Neural cell (in vitro differentiated cells): ENCODE measurements around the gene DEDD. TPM values are rescaled to one million over a fixed set of nuclear protein-coding genes. Genes with fewer than 3 reads are reported as not detected.

Experiments used
- H2AFZ ChIP-seq: fragments of 200-600, 300-800 bp; sonication (generic), shearing (Covaris generic); 2 replicates; pipeline ENCODE4 v1.6.0; 2014; ENCODE audit warnings: low read depth, mild to moderate bottlenecking, antibody characterized with exemption, low read length, moderate library complexity
- H3F3A ChIP-seq: fragments of 200-600 bp; shearing (Covaris generic); 2 replicates; pipeline ENCODE4 v1.6.1; 2016; ENCODE audit warnings: mild to moderate bottlenecking, moderate library complexity, mixed read lengths, antibody characterized with exemption, low read length; ENCODE audit not compliant: insufficient read depth, poor library complexity, severe bottlenecking
- H3K27ac ChIP-seq: fragments of 200-600, 300-800 bp; sonication (generic), shearing (Covaris generic); 2 replicates; pipeline ENCODE4 v1.5.1; 2014; ENCODE audit warnings: mild to moderate bottlenecking, low read length, moderate library complexity
- H3K27me3 ChIP-seq: fragments of 300-800, 200-600 bp; sonication (generic), shearing (Covaris generic); 2 replicates; pipeline ENCODE4 v1.6.0; 2014; ENCODE audit warnings: mild to moderate bottlenecking, low read depth, low read length, moderate library complexity; ENCODE audit not compliant: insufficient read depth
- H3K36me3 ChIP-seq: fragments of 300-800, 200-600 bp; sonication (generic), shearing (Covaris generic); 2 replicates; pipeline ENCODE4 v1.5.1; 2014; ENCODE audit warnings: mild to moderate bottlenecking, antibody characterized with exemption, low read length, moderate library complexity; ENCODE audit not compliant: insufficient read depth
- H3K4me2 ChIP-seq: fragments of 300-800, 200-600 bp; sonication (generic), shearing (Covaris generic); 2 replicates; pipeline ENCODE4 v1.6.0; 2014; ENCODE audit warnings: mild to moderate bottlenecking, low read length
- H3K4me3 ChIP-seq: fragments of 300-800, 200-600 bp; sonication (generic), shearing (Covaris generic); 2 replicates; pipeline ENCODE4 v1.5.1; 2014; ENCODE audit warnings: mild to moderate bottlenecking, low read length, moderate library complexity
- H3K79me2 ChIP-seq: fragments of 200-600 bp; shearing (Covaris generic); replicated peaks from 2 replicates; pipeline ENCODE4 v1.6.0; 2014; ENCODE audit warnings: mild to moderate bottlenecking, low read length, moderate library complexity; ENCODE audit not compliant: insufficient read depth
- H3K9ac ChIP-seq: fragments of 300-800, 200-600 bp; sonication (generic), shearing (Covaris generic); 2 replicates; pipeline ENCODE4 v1.6.1; 2016; ENCODE audit warnings: mild to moderate bottlenecking, low read length, mixed read lengths
- H3K9me2 ChIP-seq: fragments of 200-600 bp; shearing (Covaris generic); 2 replicates; pipeline ENCODE4 v1.6.1; 2016; ENCODE audit warnings: mild to moderate bottlenecking, low read length, mixed read lengths; ENCODE audit not compliant: insufficient read depth
- H3K9me3 ChIP-seq: fragments of 200-600, 300-800 bp; sonication (generic), shearing (Covaris generic); 2 replicates; pipeline ENCODE4 v1.6.1; 2016; ENCODE audit warnings: mild to moderate bottlenecking, mixed run types, low read length, moderate library complexity, mixed read lengths
- H4K20me1 ChIP-seq: fragments of 200-600 bp; shearing (Covaris generic); 2 replicates; pipeline ENCODE4 v1.6.1; 2016; ENCODE audit warnings: mild to moderate bottlenecking, mixed run types; ENCODE audit not compliant: insufficient read depth
- CTCF ChIP-seq: fragments of 450-650 bp; IDR thresholded peaks from 2 replicates; pipeline ENCODE4 v1.5.1; 2014; ENCODE audit warnings: antibody characterized with exemption, mild to moderate bottlenecking, moderate library complexity; ENCODE audit not compliant: poor library complexity, severe bottlenecking
- EP300 ChIP-seq: fragments of 450-650 bp; conservative IDR thresholded peaks from 2 replicates; pipeline ENCODE4 v1.6.1; 2014; ENCODE audit warnings: antibody characterized with exemption, mild to moderate bottlenecking, moderate library complexity; ENCODE audit not compliant: poor library complexity, severe bottlenecking
- EZH2 ChIP-seq: fragments of 200-600, 300-800 bp; shearing (Covaris generic), sonication (generic); IDR thresholded peaks from 2 replicates; pipeline ENCODE4 v1.6.1; 2014; ENCODE audit warnings: antibody characterized with exemption, low read length, borderline replicate concordance, mild to moderate bottlenecking; ENCODE audit not compliant: insufficient read depth, poor library complexity, severe bottlenecking
- MXI1 ChIP-seq: fragments of 450-650 bp; conservative IDR thresholded peaks from 2 replicates; pipeline ENCODE4 v1.6.1; 2014; ENCODE audit warnings: antibody characterized with exemption, mild to moderate bottlenecking; ENCODE audit not compliant: poor library complexity, severe bottlenecking
- POLR2AphosphoS5 ChIP-seq: IDR thresholded peaks from 2 replicates; pipeline ENCODE4 v1.6.1; 2012
- RAD21 ChIP-seq: fragments of 450-650 bp; conservative IDR thresholded peaks from 2 replicates; pipeline ENCODE4 v1.6.1; 2014; ENCODE audit warnings: antibody characterized with exemption, mild to moderate bottlenecking, moderate library complexity
- SMC3 ChIP-seq: fragments of 450-650 bp; conservative IDR thresholded peaks from 2 replicates; pipeline ENCODE4 v1.6.1; 2014; ENCODE audit warnings: antibody characterized with exemption, mild to moderate bottlenecking, moderate library complexity; ENCODE audit not compliant: poor library complexity
- TAF1 ChIP-seq: IDR thresholded peaks from 2 replicates; pipeline ENCODE4 v1.6.1; 2012; ENCODE audit warnings: low read depth
- polyA plus RNA-seq: library from polyadenylated mRNA; depleted of rRNA; stranded (reverse); fragments of >200 nt; gene quantifications from 2 replicates; pipeline ENCODE4 v1.2.3, GENCODE V29; 2014
- TF ChIP-seq, protein P1 (sequence below): IDR thresholded peaks from 2 replicates; pipeline ENCODE4 v1.6.1; 2012; ENCODE audit warnings: borderline replicate concordance

The DEDD gene
- polyA plus RNA-seq, 1 donor from 2014 or later: 29.6 TPM

GRCh38 chr1:161174911-161175310, 42.4 kb upstream of the DEDD start:
- peaks cover 6% of the 10 kb centered on the region for H3K79me2 ChIP-seq
- H3K27me3 ChIP-seq: no peaks in the 10 kb centered on the region
- H3K9ac ChIP-seq: no peak overlapping the region
- TF ChIP-seq TAF1: no peak
- TF ChIP-seq EP300: no peak
- no peak for TF ChIP-seq EZH2
- TF ChIP-seq MXI1: no peak
- TF ChIP-seq, protein P1, sequence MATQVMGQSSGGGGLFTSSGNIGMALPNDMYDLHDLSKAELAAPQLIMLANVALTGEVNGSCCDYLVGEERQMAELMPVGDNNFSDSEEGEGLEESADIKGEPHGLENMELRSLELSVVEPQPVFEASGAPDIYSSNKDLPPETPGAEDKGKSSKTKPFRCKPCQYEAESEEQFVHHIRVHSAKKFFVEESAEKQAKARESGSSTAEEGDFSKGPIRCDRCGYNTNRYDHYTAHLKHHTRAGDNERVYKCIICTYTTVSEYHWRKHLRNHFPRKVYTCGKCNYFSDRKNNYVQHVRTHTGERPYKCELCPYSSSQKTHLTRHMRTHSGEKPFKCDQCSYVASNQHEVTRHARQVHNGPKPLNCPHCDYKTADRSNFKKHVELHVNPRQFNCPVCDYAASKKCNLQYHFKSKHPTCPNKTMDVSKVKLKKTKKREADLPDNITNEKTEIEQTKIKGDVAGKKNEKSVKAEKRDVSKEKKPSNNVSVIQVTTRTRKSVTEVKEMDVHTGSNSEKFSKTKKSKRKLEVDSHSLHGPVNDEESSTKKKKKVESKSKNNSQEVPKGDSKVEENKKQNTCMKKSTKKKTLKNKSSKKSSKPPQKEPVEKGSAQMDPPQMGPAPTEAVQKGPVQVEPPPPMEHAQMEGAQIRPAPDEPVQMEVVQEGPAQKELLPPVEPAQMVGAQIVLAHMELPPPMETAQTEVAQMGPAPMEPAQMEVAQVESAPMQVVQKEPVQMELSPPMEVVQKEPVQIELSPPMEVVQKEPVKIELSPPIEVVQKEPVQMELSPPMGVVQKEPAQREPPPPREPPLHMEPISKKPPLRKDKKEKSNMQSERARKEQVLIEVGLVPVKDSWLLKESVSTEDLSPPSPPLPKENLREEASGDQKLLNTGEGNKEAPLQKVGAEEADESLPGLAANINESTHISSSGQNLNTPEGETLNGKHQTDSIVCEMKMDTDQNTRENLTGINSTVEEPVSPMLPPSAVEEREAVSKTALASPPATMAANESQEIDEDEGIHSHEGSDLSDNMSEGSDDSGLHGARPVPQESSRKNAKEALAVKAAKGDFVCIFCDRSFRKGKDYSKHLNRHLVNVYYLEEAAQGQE: no peak
- no peak for TF ChIP-seq CTCF
- TF ChIP-seq SMC3: no peak
- no peak for TF ChIP-seq RAD21
- TF ChIP-seq POLR2AphosphoS5: no peak
- H3K27ac ChIP-seq: no peak overlapping the region
- no peak overlapping the region for H2AFZ ChIP-seq
- no peak overlapping the region for H3K4me2 ChIP-seq
- no peaks in the 10 kb centered on the region for H3K9me2 ChIP-seq
- no peaks in the 10 kb centered on the region for H4K20me1 ChIP-seq
- H3K9me3 ChIP-seq: no peaks in the 10 kb centered on the region
- no peaks in the 10 kb centered on the region for H3F3A ChIP-seq
- H3K36me3 ChIP-seq: no peaks in the 10 kb centered on the region
- no peak overlapping the region for H3K4me3 ChIP-seq

GRCh38 chr1:161173711-161174110, 41.2 kb upstream of the DEDD start:
- Histone ChIP-seq H3F3A (no peaks in the 10 kb centered on the region), H3K27me3 (no peaks in the 10 kb centered on the region), H3K4me3 (no peak overlapping the region), H3K9ac (no peak overlapping the region), H4K20me1 (no peaks in the 10 kb centered on the region), H2AFZ (no peak overlapping the region), H3K9me2 (no peaks in the 10 kb centered on the region), H3K79me2 (peaks cover 6% of the 10 kb centered on the region), H3K36me3 (no peaks in the 10 kb centered on the region), H3K9me3 (no peaks in the 10 kb centered on the region), H3K27ac (no peak overlapping the region), H3K4me2 (no peak overlapping the region)
- TF ChIP-seq POLR2AphosphoS5 (no peak), SMC3 (no peak), RAD21 (no peak), EZH2 (no peak)
- TF ChIP-seq, protein P1: no peak
